Head of caudate nucleus (tissue), 42 donors: ENCODE results near the gene CPZ.

ENCODE experiments used
- DNase-seq, 42 donors: peaks; one replicate each; pipeline versions ENCODE4 v3.0.0 to v3.0.0-alpha.2; 2020 to 2021; ENCODE audit warnings: mixed read lengths in 7 of 42
- intact Hi-C: fragments of 100-400 bp; cut with DNase I; formaldehyde crosslinking; loops from one replicate; pipeline ENCODE4 v1.15.0; 2022

Gene CPZ

DNA sequence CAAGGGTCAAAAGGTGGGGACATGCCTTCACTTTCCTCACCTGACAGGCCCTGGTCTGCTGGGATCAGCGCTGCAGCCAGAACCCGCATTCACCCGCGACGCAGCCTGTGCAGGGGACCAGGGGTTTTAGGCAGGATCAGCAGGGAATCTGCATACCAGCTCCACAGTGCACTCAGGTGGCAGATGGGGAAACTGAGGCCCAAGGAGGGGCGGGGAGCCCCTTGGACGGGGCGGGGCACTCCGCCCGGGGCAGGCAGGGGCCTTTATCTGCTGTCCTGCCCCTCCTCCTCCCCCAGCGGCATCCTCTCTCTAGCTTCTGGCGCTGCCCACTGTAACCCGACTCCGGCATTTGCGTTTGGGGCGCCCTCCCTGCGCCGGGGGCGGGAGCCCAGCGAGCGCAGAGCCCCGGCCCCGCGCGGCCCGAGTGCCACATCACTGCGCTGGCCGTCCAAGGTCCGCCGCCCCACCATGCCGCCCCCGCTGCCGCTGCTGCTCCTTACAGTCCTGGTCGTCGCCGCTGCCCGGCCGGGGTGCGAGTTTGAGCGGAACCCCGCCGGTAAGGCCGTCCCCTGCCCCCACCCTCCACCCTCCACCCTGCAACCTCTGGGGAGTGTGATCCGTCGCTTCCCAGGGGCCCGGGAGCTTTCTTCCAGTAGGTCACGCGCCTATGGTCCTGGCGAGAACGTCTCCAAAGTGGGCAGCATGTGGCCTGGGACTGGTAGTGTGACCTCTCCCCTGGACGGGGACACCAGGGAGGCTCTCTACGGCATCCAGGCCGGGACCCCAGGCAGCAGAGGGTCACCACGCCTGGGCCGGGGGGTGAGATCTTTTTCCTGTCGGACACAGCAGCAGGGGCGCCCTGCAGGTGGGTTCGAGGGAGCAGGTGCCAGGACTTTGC is at the start of gene CPZ:
Gene CPZ, plus strand, starts transcription at position 400 of the 898 bp plus-strand sequence. Its CDS starts 69 bp downstream, at position 469.
- intact Hi-C loops: no loop called here

DNA sequence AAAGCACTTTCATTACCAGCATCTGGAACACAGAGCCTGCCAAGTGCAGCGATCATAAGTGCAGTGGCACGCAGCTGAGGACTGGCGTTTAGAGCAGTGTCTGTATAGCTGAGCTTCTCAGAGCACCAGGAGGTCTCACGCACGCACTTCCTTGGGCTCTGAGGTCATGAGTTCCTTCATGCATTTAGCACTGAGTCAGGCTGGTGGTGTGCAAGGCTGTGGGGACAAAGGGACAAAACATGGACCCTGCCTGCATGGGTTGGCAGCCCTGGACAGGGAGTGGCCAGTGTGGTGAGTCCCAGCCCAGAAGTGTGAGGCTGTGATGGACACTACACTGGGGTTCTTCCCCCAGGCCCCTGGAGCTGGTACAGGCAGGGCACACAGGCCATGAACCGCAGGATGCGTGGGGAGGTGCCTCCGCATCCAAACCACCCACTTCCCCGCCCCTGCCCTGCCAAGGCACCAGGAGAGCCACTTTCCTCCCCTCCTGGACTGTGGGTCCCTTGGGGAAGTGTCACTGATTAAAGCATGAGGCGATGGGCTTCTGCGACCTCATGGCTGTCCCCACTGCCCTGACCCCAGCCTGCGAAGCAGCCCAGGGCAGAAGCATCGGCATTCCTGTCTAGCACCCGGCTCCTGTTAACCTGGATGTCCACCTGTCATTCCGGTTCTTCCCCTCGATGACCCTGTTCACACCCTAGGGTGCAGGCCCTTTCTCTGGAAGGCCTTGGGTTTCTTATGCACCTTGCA is 49.6 kb upstream of the CPZ start:
- no peak for DNase-seq
- intact Hi-C loops: no loop called here

More for the DNA sequence above, at the start of gene CPZ:
- no peak for DNase-seq

DNA sequence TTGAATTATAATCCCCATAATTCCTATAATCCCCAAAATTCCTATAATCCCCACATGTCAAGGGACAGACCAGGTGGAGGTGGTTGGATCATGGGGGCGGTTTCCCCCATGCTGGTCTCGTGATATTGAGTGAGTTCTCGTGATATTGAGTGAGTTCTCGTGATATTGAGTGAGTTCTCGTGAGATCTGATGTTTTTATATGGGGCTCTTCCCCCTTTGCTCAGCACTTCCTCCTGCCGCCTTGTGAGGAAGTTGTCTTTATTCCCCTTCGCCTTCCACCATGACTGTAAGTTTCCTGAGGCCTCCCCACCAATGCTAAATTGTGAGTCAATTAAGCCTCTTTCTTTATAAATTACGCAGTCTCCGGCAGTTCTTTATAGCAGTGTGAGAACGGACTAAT is 48.9 kb upstream of the CPZ start:
- intact Hi-C loops: no loop called here
- DNase-seq: no peak

DNA sequence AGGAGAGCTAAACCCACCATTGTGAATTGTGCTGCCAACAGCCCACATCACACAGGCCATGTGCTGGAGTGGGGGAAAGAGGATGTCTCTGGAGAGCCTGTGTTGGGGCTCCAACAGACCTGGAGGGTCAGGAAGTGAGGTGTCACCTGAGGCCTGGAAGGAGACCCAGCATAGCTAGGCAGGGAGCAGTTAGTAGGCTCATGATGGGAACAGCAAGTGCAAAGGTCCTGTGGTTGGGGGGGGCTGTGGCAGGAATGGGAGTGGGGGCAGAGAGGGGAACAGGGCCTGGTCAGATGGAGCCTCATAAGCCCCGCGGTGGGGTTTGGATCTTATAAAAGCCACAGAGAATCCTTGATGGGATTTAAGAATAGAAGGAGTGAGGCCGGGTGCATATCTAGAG is 48.3 kb upstream of the CPZ start:
- DNase-seq: no peak
- intact Hi-C loops: no loop called here

DNA sequence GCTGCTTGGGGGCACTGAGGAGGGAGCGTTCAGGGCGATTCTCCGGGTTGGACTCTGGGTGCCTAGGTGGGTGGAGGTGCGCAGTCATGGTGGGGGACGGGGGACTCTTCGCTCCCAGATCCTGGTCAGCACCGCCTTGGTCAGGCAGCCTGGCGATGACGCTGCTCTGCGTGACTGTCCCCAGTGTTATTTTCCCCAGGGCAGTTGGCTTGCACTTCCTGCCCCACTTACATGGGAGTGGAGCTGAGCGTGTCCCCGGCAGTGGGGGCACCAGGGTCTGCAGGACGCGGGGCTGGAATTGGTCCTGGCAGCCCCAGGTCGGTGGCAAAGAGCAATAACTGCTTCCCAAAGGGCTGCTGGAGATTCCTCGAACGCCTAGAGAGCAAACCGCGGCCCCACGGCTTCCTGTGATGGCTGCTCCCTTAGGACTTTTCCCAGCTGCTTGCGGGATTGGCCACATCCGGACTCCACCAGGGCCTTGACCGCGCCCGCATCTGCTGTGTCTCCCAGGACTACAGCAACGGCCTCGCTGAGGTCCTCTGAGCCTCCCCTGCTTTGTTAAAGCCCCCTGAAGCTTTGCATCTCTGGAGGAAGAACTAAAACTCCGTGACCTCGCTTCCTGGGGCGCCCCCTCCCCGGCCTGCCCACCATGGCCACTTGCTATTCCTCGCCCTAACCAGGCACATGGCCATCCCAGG is 47.7 kb upstream of the CPZ start:
- no peak for DNase-seq
- intact Hi-C loops: no loop called here

DNA sequence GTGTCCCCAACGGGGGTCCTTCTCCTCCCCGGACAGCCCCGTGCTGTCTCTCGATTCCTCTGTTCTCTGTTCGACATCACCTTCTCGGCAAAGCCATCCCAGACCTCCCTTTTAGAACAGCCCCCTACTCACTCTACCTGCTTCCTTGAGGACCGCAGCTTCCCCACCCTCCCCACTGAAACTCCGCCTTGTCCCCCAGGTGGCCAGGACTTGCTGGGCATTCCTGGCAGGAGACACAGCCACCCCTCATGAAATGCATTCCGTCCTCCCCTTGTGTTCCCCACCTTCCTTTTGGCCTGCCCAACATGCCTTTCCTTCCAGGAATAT is 47.2 kb upstream of the CPZ start:
- intact Hi-C loops: no loop called here
- DNase-seq: no peak

DNA sequence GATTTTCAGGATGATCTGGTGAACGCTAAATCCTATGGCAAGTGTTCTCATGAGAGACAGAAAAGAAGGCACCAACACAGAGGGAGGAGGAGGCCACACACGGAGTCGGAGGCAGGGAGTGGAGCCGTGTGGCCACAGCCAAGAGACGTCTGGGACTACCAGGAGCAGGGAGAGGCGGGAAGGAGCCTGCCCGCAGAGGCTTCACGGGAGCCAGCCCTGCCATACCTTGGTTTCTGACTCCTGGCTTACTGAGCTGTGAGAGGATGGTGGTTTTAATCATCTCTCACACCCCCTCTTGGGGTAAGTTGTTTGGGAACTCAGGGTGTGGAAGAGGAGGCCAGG is 45.8 kb upstream of the CPZ start:
- intact Hi-C loops: no loop called here
- DNase-seq: no peak

DNA sequence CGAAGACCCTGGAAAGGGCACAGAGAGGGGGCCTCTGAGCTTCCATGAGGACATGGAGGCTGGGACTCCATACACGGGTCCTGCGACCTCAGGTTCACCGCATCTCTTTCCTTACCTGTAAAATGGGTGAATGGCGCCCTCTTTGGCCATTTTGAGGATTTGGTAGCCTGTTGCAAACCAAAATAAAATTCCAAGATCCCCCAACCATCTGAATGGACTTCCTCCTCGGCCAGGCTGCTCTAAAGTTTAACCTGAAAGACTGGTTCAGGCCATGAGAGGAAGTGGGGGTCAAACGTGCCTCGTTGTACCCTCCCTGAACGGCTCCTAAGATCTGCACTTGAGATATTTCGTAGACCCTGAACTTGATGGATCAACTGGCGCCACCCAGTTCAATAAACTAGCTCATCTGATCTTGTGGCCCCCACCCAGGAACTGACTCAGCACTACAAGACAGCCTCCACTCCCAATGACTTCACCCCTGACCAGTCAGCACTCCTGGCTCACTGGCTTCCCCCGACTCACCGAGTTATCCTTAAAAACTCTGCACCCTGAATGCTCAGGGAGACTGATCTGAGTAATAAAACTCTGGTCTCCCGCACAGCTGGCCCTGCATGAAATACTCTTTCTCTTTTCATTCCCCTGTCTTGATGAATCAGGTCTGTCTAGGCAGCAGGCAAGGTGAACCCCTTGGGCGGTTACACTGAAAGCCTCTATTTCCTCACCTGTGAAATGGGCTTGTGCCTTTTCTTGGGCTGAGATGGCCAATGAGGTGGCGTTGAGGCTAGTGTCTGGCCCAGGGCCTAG is 45.3 kb upstream of the CPZ start:
- intact Hi-C loops: no loop called here
- DNase-seq: peak in 14 of 42 donors; percentile 10 to 64 (median 28)

DNA sequence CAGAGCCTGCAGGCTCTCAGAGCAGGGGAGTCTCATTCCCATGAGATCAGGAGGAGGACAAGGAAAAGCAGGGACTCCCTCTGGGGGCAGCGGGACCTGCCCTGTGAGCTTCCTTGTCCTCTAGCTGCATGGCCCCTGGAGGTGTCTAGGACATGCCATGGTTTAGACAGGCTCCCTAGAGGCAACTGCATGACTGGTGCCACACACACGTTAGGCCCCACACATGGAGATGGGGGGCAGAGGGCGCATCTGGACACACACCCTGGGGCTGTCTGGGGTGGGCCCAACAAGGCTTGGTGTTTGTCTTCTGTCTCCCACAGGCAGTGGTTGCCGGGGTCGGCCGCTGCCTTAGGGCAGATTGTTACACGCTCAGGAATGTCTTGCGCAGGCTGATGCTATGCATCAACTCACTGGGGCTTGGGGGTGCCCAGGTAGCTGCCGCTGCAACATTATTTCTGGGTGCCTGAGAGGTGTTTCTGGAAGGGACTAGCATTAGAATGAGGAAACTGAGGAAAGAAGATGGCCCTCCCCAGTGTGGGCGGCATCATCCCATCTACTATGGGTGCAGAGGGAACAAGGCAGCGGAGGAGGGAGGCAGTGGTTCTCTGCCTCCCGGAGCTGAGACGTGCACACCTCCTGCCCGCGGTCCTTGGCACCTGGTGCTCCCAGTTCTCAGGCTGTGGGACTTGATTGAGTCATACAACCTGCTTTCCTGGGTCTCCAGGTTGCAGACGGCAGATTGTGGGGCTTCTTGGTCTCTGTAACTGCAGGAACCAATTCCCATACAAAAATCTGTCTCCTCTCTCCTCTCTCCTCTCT is 44.4 kb upstream of the CPZ start:
- intact Hi-C loops: no loop called here
- no peak for DNase-seq

DNA sequence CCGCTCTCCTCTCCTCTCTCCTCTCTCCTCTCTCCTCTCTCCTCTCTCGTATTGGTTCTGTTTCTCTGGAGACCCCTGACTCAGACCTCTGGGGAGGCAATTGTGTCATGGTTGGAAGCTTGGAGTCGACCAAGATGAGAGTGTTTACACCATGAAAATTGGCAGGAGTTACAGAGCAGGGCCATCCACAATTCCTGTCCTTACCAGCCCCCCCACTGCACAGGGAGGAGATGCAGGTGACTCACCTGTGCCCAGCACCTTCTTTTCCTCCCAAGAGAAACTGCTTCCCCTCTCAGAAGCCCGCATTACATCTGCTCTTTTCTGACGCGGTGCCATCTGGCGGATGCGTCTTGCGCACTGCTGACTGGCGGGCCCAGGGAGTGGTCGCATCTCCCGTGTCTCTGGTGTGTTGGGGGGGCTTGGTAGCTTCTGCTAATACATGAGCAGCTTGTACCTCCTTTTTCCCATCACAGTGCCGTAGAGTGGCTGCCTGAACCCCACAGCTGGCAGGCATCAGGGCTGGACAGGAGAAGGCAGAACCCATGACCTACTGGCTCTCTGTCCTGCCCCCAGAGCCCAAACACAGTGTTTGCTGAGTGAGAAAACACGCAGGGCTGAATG is 43.7 kb upstream of the CPZ start:
- intact Hi-C loops: no loop called here
- peak in 1 of 42 donors; percentile 3 for DNase-seq

DNA sequence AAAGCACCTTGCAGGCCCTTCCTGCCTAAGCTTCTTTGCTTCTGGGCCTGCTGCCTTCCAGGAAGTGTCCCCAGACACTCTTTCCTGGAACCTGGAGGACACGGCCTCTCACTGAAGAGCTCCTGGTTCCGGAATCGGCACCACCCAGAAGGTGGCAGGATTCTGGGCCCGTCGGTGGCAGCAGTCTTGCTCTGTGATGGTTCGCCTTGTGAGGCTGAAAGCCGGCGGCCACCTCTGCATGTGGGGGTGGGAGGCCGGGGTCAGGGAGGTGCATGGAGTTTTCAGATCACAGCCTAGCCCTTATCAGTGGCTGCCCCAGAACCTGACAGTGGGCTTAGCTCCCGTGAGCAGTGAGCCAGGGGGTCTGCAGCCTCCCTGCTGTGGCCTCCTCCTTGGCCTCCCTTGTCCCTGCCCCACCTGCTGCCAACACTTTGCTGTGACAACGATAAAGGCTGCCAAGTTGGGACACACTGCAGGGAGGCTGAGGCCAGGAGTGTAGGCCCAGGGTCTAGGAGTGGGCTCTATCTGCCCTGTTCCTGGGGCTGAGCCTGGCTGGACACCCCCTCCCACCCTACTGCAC is 43.1 kb upstream of the CPZ start:
- peak in 1 of 42 donors; percentile 23 for DNase-seq
- intact Hi-C loops: no loop called here

DNA sequence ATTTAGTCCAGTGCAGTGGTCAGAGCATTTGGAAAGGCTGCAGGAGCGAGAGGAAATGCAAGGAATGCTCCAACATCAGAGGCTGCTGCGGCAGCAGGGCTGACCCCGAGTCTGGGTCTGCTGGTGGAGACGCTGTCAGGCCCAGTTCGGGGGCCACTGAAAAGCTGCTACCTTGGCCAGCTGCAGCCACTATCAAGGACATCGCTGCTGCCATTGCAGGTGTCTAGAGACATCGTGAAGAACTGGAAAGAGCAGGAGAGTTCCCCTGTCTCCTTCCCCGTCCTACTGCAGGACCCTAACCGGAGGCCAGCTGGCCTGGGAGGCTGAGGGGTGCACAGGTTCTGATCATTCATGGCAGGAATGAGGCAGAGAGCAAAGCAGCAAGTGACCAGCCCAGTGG is 41.9 kb upstream of the CPZ start:
- no peak for DNase-seq
- intact Hi-C loops: no loop called here

DNA sequence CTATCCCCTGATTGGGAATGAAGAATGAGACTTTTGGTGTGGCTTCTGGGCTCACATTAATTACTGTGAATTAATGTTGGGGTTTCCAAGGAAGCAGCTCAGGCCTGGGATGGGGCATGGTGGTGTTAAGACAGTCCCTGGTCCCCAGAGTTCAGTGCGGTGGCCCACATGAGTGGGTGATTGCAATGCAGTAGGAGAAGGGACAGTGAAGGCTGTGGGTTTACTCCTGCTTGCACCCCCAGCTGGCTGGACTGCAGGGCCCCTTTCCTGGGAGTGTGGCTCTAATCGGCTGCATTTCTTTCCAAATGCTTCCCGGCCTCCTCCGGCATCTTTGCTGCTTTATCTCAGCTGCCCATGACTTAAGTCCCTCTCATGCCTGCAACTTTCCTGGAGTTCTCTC is 40.5 kb upstream of the CPZ start:
- intact Hi-C loops: no loop called here
- DNase-seq: no peak

DNA sequence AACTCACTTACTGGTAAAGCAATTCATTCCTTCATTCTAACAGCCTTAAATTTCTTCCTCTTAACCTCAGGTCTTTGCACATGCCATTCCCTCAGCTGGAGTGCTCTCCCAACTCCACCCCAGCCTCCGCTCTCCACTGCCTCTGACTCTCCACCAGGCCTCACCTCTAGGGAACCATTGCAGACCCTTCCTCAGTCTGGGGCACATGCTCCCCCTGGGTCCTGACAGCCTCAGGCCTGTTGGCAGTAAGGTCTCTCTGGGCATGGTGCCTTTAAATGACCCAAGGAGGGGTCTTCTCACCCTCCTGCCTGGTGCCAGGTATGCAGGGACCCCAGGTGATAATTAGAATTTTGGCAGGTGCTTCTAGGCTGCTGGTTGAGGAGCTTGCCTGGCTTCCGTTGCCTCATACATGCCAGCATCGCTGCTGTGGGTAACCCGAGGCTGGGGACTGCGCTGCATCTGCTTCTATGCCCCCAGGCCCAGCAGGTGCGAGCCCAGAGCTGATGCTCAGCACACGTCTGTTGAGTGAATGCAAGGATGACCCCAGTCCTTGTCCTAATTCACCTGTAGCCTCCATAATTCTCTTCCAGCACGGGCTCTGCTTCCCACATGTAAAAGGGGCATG is 39.9 kb upstream of the CPZ start:
- DNase-seq: no peak
- intact Hi-C loops: no loop called here

DNA sequence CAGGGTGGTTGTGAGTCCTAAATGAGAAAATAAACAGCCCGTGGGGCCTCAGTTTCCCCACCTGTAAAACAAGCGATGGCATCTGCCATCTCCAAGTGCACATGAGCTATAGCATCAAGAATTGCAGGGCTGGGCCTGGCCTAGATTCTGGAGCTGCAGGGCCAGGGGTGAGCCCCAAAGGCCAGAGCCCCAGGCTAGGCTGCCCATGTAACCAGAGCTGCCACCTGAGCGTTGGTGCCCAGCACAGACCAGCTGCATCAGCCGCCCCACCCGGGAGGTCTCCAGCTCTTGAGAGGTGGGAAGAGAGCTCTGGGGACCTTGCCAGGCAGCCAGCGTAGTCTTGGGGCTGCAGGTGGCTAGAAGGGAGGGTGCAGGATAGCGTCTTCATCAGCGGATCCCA is 39.3 kb upstream of the CPZ start:
- DNase-seq: no peak
- intact Hi-C loops: no loop called here

DNA sequence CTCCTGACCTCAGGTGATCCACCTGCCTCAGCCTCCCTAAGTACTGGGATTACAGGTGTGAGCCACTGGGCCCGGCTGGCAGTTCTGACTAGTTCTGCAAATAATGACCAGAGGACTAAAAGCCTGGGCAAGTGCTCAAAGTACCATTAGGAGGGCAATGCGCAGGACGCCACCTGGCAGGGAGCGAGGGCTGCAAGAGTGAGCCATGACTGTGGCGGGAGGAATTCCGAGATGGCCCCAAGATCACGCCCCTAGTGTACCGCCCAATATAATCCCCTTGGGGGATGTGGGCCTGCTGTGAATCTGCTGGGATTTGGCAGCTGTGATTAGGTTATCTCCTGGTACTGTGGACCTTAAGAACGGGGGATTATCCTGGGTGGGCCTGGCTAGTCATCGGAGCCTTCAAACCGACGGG is 38.6 kb upstream of the CPZ start:
- DNase-seq: peak in 1 of 42 donors; percentile 9
- intact Hi-C loops: no loop called here

DNA sequence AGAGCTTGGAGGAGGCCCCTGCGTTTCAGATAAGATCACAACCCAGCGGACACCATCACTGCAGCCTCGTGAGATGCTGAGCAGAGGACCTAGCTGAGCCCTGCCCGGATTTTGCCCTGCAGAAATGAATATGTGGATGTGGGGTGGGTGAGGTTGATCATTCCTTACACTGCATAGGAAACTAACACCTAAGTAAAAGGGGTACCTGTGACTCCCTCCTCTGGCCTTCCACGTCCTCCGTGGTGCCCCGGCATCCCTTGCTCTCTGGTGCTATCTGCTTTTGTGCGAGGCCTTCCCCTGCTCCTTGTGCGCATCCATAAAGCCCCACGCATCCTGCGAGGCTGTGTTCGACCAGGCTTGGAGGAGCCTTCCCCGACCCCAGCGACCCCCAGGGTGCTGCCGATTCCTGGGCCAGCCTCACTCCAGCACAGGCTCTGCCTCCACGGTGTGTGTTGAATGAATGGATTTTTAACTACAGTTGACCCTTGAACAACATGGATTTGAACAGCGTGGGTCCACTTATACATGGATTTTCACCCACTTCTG is 37.9 kb upstream of the CPZ start:
- intact Hi-C loops: no loop called here
- DNase-seq: no peak
